Smooth muscle cell of the coronary artery (primary cell): ENCODE data around the gene SMIM26. TPM values are rescaled to one million over a fixed set of nuclear protein-coding genes. Genes with fewer than 3 reads are reported as not detected.

Source experiments
- total RNA-seq: library from RNA; depleted of rRNA; stranded (reverse); fragments of >200 nt; gene quantifications from 2 replicates; pipeline ENCODE4 v1.2.3, GENCODE V29; 2014; ENCODE audit warnings: low replicate concordance

Gene SMIM26, protein sequence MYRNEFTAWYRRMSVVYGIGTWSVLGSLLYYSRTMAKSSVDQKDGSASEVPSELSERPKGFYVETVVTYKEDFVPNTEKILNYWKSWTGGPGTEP
- total RNA-seq, result 89.1 and 194 TPM in 2 replicates

GRCh38 chr20:18566892-18567738 is at the start of gene SMIM26:
TSS of gene SMIM26 (plus strand) at chr20:18567432. CDS start at chr20:18567479, 47 bp downstream.

DNA sequence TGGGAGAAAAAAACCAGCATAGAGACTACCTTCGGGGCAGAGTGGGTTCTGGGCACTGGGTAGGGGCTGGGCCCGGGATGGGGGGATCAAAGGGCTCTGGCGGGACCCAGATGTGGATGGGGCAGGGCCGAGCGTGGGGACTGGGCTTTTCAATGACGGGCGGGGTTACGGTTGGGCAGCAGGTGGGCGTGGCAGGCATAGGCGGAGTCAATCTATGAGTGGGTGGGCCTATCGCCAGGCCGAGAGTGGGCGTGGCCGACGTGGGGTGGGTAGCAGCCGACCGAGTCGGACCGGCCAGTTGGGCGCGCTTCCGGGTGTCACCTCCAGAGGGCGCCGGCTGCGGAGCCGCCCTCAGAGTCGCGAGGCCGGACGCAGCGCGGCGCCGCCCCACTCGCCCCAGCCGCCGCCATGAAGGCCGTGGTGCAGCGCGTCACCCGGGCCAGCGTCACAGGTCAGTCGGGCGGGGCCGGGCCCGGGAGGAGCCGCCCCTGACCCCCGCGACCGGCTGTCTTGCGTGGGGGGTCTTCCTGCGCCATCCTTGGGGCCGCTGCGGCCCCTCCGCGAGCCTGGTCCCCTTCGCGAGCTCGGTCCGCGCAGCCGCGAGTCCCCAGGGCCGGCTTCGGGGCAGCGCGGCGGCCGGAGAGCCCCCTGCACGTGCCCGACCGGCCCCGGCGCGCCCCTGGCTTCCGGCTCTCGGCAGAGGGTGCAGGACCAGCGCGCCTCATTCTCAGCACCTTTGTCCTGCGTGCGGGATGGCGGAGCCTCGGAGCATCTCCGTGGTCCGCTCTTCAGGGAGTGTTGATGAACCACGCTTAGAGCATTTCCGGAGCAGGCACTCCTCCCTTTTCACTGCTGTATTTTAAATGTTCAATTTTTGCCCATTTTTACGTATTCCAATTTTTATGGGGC is 20.7 kb downstream of the SMIM26 start, which contains the start of gene DTD1:
TSS of gene DTD1 (plus strand) at position 390 of the 909 bp plus-strand sequence. CDS start at position 409, 19 bp downstream.

Other genes starting within 250 kb of the SMIM26 start
- 0.75 and 1.2 TPM in 2 replicates for gene DZANK1, start 100.4 kb upstream of the SMIM26 start, total RNA-seq
- gene POLR3F, start 100.0 kb upstream of the SMIM26 start, total RNA-seq, result 11.1 and 11.8 TPM in 2 replicates
- gene RBBP9, start 70.2 kb upstream of the SMIM26 start, total RNA-seq, result 9.5 and 24.1 TPM in 2 replicates
- 44.3 and 56.2 TPM in 2 replicates for gene SEC23B, start 59.5 kb upstream of the SMIM26 start, total RNA-seq
- gene DTD1, start 20.6 kb downstream of the SMIM26 start, total RNA-seq, result 38.6 and 100 TPM in 2 replicates
- gene SCP2D1, start 246.4 kb downstream of the SMIM26 start, total RNA-seq, result not detected in 2 replicates